ENCODE measurements around the gene CCDC71.

The CCDC71 gene

DNA sequence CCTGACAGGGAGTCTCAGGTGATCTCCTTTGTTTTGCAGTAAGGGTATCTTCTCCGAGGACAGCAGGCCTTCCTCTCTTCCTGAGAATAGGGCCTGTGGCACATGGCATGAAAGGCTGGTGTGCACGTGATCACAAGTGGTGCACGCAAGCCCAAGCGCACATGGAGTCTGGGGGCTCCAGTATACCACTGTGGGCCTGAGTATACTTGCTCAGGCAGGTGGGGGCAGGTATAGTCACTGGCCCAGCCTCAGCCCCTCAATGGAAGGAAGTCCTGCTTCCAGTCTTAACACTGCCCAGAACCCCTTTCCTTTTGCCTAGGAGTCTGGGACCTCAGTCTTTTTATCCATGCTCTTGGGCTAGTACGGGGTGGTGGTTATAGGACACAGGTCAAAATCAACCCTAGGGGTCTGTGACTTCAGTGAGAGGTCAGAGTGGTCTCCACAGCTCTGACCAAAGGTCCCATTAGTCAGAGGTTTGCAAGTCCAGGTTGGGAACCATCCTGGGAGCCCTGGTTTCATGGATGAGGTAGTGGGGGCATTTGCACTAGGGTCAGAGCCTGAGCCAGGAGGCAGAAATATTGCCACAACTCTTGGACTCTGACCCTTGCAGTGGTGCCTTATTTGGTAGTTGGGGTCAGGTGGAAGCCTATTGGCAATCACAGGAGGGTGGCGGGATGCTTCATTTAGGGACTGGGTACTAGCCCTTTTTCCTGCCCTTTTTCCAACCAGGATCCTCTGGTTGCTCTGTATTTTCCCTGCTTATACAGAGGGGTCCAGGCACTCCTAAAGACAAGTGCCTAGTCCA lies 823 bp upstream of the CCDC71 start:
- Histone ChIP-seq H3K9ac (ENCODE audit: low read depth, low read length) (peak overlapping the region; percentile 92), H3K4me3 (ENCODE audit: low read length) (peak overlapping the region; percentile 87), H3K9me3 (replicated peaks; ENCODE audit: low read length) (no peaks in the 10 kb centered on the region), H3K36me3 (ENCODE audit: insufficient read depth, low read length) (peaks cover 20% of the 10 kb centered on the region), H3K27me3 (ENCODE audit: control insufficient read depth, insufficient read depth, low read length) (no peaks in the 10 kb centered on the region), H3K4me2 (ENCODE audit: low read length) (peak overlapping the region; percentile 93), H3K4me1 (ENCODE audit: control insufficient read depth, insufficient read depth, low read length) (peaks cover 18% of the 10 kb centered on the region)

DNA sequence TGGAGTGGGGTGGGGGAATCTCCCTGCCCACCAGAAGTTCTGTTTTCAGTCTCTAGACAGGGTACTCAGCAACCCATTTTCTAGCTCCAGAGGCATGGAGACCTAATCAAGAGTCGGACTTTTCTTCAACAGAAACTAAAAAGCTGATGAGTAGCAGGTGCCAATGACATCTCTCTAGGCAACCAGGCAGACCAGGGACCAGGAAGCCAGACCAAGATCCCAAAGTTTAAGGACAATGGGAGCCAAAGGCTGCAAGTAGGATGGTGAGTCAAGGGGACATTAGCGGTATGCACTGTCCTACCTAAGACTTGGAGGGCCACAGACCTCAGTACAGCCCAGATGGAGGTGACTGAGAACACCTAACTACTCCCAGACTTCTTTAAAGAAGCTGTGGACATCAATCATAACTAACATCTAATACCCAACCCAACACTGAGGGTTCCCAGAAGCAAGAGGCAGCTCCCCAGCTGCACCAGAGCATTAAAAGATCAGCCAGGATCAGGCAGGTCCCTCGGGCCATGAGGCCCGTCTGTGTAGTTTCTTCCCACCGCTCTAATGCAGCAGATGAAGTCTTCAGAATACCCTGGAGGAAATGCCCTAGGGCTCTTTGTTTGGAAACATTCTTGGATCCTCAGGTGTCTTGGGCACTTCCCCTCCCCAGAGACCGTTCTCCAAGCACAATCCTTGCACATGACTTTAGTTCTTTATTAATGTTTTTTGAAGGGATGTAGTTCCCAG lies 979 bp downstream of the CCDC71 start:
- Histone ChIP-seq H3K9ac (ENCODE audit: low read depth, low read length) (peak overlapping the region; percentile 92), H3K27me3 (ENCODE audit: control insufficient read depth, insufficient read depth, low read length) (no peaks in the 10 kb centered on the region), H3K4me3 (ENCODE audit: low read length) (peak overlapping the region; percentile 87), H3K9me3 (replicated peaks; ENCODE audit: low read length) (no peaks in the 10 kb centered on the region), H3K4me1 (ENCODE audit: control insufficient read depth, insufficient read depth, low read length) (peaks cover 11% of the 10 kb centered on the region), H3K4me2 (ENCODE audit: low read length) (peak overlapping the region; percentile 93), H3K36me3 (ENCODE audit: insufficient read depth, low read length) (peaks cover 26% of the 10 kb centered on the region)

DNA sequence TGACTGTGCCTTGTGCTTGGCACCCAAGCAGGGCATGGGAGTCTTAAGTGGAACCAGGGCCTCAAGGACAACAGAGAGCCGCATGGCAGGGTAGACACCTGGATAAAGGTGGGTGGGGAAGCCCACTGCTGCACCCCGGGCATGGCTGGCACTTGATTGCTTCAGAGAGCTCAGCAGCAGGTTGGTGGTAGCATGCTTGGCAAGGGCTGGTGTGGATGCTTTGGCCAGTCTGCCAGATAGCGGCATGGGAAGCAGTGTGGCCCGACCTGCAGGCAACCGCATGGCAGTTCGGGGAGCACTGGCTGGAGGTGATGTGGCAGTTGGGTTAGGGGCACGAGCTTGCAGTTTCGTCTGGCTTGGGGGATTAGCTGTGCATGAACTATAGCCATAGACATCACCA lies 2.5 kb downstream of the CCDC71 start:
- Histone ChIP-seq H3K9me3 (replicated peaks; ENCODE audit: low read length) (no peaks in the 10 kb centered on the region), H3K27me3 (ENCODE audit: control insufficient read depth, insufficient read depth, low read length) (no peaks in the 10 kb centered on the region), H3K4me3 (ENCODE audit: low read length) (no peak overlapping the region), H3K4me2 (ENCODE audit: low read length) (no peak overlapping the region), H3K36me3 (ENCODE audit: insufficient read depth, low read length) (peaks cover 26% of the 10 kb centered on the region), H3K9ac (ENCODE audit: low read depth, low read length) (no peak overlapping the region), H3K4me1 (ENCODE audit: control insufficient read depth, insufficient read depth, low read length) (peaks cover 11% of the 10 kb centered on the region)

DNA sequence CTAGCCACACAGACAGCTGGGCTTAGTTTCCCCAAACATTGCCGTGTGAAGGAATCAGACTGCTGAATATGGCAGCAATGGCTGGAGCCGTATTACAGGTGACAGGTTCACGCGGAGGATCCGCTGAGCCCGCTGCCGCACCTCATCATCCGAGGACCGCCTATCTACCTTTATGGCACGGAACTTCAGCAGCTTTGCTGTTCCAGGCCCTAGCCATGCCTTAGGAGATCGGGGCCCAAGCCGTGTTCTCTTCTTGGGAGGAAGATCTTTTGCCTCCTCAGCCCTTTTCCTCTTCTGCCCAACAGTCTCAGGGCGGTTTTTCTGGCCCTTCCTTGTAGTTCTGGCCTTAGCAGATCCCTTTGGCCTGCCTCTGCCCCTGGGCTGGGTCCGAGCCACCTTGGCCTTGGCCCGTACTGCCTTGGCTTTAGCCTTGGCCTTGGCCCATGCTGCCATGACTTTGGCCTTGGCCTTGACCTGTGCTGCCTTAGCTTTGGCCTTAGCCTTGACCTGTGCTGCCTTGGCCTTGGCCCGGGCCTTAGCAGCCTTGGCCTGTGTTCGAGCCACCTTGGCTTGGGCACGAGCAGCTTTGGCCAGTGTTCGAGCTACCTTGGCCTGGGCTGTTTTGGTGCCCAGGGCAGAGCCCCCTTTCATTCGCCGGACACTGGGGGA lies 3.2 kb downstream of the CCDC71 start:
- Histone ChIP-seq H3K9me3 (replicated peaks; ENCODE audit: low read length) (no peaks in the 10 kb centered on the region), H3K4me3 (ENCODE audit: low read length) (no peak overlapping the region)

DNA sequence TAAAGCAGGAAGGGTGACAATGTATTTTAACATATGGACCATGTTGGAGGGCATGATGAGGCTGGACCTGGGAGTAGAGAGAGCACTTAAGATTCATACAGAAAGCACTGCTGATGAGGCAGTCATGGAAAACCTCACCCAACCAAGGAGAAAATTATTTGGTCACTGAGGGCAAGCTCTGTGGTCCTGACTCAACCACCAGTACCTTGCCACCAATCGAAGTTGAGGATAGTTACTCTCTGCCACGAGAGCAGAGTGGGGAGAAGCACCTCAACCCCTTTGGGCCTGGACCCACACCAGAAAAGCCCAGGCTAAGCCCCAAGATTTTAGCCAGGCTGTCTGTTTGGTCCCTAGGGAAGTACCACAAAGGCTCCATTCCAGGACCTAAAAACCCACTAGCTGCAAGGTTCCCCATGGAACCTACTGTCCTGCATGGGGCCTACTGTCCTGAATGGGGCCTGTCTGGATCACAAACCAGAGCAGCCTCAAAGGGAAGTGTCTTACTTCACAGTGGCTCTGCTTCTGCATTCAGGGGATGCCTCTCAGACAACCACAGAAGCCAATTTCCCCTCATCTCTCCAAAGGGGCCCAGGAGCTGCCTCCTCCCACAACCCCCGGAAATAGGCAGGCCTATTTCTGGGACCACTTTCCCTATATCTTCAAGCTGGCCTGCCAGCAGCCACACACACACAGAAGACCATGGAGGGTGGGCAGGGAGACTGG lies 4.2 kb downstream of the CCDC71 start:
- no peak overlapping the region for H3K4me2 ChIP-seq (ENCODE audit: low read length)
- no peak overlapping the region for H3K9ac ChIP-seq (ENCODE audit: low read depth, low read length)
- H3K4me1 ChIP-seq (ENCODE audit: control insufficient read depth, insufficient read depth, low read length): peaks cover 11% of the 10 kb centered on the region
- no peaks in the 10 kb centered on the region for H3K9me3 ChIP-seq (replicated peaks; ENCODE audit: low read length)
- no peaks in the 10 kb centered on the region for H3K27me3 ChIP-seq (ENCODE audit: control insufficient read depth, insufficient read depth, low read length)
- H3K36me3 ChIP-seq (ENCODE audit: insufficient read depth, low read length): peaks cover 26% of the 10 kb centered on the region
- no peak overlapping the region for H3K4me3 ChIP-seq (ENCODE audit: low read length)

More for the DNA sequence above, 3.2 kb downstream of the CCDC71 start:
- Histone ChIP-seq H3K4me1 (ENCODE audit: control insufficient read depth, insufficient read depth, low read length) (peaks cover 11% of the 10 kb centered on the region), H3K27me3 (ENCODE audit: control insufficient read depth, insufficient read depth, low read length) (no peaks in the 10 kb centered on the region), H3K36me3 (ENCODE audit: insufficient read depth, low read length) (peaks cover 26% of the 10 kb centered on the region), H3K9ac (ENCODE audit: low read depth, low read length) (no peak overlapping the region), H3K4me2 (ENCODE audit: low read length) (no peak overlapping the region)

DNA sequence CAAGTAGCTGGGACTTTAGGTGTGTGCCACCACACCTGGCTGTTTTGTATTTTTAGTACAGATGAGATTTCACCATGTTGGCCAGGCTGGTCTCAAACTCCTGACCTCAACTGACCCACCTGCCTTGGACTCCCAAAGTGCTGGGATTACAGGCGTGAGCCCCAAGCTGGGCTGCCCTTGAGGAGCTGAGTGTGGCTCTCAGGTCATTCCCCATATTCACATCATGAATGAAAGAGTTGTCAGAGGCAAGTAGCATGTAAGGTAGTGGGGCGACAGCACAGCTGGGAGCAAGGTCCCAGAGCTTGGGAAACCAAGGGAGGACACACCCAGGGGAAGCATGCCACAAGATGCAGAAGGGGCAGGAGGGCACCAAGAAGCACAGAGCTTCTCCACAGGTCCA lies 4.9 kb downstream of the CCDC71 start:
- H3K4me3 ChIP-seq (ENCODE audit: low read length): no peak overlapping the region
- H3K4me2 ChIP-seq (ENCODE audit: low read length): no peak overlapping the region
- H3K4me1 ChIP-seq (ENCODE audit: control insufficient read depth, insufficient read depth, low read length): peaks cover 6% of the 10 kb centered on the region
- H3K9ac ChIP-seq (ENCODE audit: low read depth, low read length): no peak overlapping the region
- peaks cover 26% of the 10 kb centered on the region for H3K36me3 ChIP-seq (ENCODE audit: insufficient read depth, low read length)
- H3K9me3 ChIP-seq (replicated peaks; ENCODE audit: low read length): no peaks in the 10 kb centered on the region
- H3K27me3 ChIP-seq (ENCODE audit: control insufficient read depth, insufficient read depth, low read length): no peaks in the 10 kb centered on the region

DNA sequence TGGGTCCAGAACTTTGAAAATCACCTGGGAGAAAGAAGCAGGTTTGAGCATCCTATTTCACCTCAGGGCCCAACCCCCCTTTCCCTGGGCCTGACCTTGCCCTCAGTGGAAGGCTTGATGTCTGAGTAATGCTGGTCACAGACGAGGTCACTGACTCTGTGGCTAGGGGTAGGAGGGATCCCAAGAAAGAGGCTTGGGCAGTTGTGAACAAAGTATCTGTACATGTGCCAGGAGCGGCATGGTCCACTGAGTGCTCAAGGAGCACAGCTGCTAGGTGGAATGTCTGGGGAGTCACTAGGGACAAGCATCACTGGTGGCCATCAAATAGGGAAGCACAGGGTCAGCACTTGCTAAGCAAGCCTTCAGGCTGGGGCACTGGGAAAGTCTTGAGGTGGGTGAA lies 7.3 kb downstream of the CCDC71 start:
- H3K9ac ChIP-seq (ENCODE audit: low read depth, low read length): no peak overlapping the region
- peaks cover 18% of the 10 kb centered on the region for H3K36me3 ChIP-seq (ENCODE audit: insufficient read depth, low read length)
- H3K9me3 ChIP-seq (replicated peaks; ENCODE audit: low read length): no peaks in the 10 kb centered on the region
- H3K4me3 ChIP-seq (ENCODE audit: low read length): no peak overlapping the region
- no peaks in the 10 kb centered on the region for H3K4me1 ChIP-seq (ENCODE audit: control insufficient read depth, insufficient read depth, low read length)
- H3K27me3 ChIP-seq (ENCODE audit: control insufficient read depth, insufficient read depth, low read length): no peaks in the 10 kb centered on the region
- no peak overlapping the region for H3K4me2 ChIP-seq (ENCODE audit: low read length)

DNA sequence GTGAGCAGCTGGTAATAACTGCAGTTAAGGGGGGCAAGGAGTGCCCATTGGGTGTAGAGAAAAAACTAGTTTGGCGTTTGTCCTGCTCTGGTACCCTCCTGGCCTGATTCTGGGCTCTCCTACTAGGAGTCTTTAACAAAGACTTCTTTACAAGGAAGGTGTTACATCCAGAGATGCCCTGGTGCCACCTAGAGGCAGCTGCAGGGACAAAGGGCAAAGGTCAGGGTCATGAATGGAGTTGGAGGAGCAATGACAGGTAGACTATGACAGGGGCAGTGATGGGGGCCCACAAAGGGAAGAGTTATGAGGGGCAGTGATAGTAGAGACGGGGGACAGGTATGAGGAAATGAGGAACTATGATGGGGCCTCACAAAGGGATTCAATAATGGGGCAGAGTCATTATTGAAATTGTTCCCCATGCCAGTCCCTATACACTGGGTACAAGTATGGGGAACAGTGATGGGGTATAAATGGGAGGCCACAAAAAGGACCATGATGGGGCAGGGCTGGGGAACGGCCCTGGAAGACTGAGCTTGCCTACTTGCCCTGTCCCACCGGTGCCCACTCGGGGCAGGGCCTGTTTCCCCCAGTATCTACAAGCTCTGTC lies 7.9 kb downstream of the CCDC71 start:
- Histone ChIP-seq H3K4me3 (ENCODE audit: low read length) (no peak overlapping the region), H3K36me3 (ENCODE audit: insufficient read depth, low read length) (peaks cover 12% of the 10 kb centered on the region), H3K9ac (ENCODE audit: low read depth, low read length) (no peak overlapping the region), H3K27me3 (ENCODE audit: control insufficient read depth, insufficient read depth, low read length) (no peaks in the 10 kb centered on the region), H3K9me3 (replicated peaks; ENCODE audit: low read length) (no peaks in the 10 kb centered on the region), H3K4me1 (ENCODE audit: control insufficient read depth, insufficient read depth, low read length) (no peaks in the 10 kb centered on the region), H3K4me2 (ENCODE audit: low read length) (no peak overlapping the region)

DNA sequence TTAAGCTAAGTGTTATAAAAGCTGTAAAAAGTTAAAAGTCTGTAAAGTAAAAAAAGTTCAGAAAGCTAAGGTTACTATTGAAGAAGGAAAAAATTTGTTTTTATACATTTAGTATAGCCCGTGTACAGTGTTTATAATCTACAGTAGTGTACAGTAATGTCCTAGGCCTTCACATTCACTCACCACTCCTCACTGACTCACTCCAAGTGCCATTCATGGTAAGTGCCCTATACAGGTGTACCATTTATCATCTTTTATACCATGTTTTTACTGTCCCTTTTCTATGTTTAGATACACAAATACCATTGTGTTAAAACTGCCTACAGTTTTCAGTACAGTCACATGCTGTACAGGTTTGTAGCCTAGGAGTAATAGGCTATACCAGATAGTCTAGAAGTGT lies 8.8 kb downstream of the CCDC71 start:
- Histone ChIP-seq H3K9me3 (replicated peaks; ENCODE audit: low read length) (no peaks in the 10 kb centered on the region), H3K36me3 (ENCODE audit: insufficient read depth, low read length) (peaks cover 6% of the 10 kb centered on the region), H3K4me1 (ENCODE audit: control insufficient read depth, insufficient read depth, low read length) (no peaks in the 10 kb centered on the region), H3K27me3 (ENCODE audit: control insufficient read depth, insufficient read depth, low read length) (no peaks in the 10 kb centered on the region), H3K4me2 (ENCODE audit: low read length) (no peak overlapping the region), H3K4me3 (ENCODE audit: low read length) (no peak overlapping the region), H3K9ac (ENCODE audit: low read depth, low read length) (no peak overlapping the region)

DNA sequence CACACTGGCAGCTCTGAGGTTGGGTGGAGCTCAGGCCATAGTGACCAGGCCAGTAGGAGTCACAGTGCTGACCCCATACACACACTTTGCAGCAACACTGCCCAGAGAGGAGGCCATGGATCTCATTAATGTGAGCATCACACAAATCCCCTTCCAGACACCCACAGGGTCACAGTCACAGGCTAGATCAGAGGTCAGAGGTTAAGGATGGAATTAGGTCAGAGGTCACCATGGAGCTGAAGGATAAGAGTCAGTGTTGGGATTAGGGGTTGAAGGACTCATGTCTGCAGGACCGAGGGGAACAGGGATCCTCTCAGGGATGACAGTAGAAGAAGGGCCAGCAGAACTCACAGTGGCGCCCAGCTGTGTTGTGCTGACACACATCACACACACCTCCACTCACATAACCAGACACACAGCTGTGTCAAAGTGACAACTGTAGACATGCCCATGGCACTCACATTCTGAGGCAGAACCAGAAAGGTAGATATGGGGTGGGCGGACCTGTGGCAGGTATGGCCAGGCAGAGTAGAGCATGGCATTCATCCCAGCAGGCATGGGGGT lies 12.7 kb downstream of the CCDC71 start:
- Histone ChIP-seq H3K4me1 (ENCODE audit: control insufficient read depth, insufficient read depth, low read length) (no peaks in the 10 kb centered on the region), H3K4me2 (ENCODE audit: low read length) (no peak overlapping the region), H3K9ac (ENCODE audit: low read depth, low read length) (no peak overlapping the region), H3K9me3 (replicated peaks; ENCODE audit: low read length) (no peaks in the 10 kb centered on the region), H3K4me3 (ENCODE audit: low read length) (no peak overlapping the region), H3K27me3 (ENCODE audit: control insufficient read depth, insufficient read depth, low read length) (no peaks in the 10 kb centered on the region), H3K36me3 (ENCODE audit: insufficient read depth, low read length) (no peaks in the 10 kb centered on the region)

Data from skeletal muscle satellite cell (primary cell).